HL-60 (cell line): ENCODE measurements around the gene ACACA.

ENCODE experiments used
- DNase-seq, 2 experiments: peaks; one replicate each; pipeline ENCODE4 v3.0.0-alpha.2; 2010 to 2020; ENCODE audit warnings: low read depth in 1 of 2, low spot score in 1 of 2
- H3K27ac ChIP-seq: fragments of 250-450 bp; sonication (Bioruptor Pico); replicated peaks from 2 replicates; pipeline ENCODE4 v1.5.1; 2020; ENCODE audit warnings: mild to moderate bottlenecking, moderate library complexity
- H3K27me3 ChIP-seq: fragments of 250-450 bp; sonication (Bioruptor Pico); 2 replicates; pipeline ENCODE4 v1.5.1; 2021; ENCODE audit warnings: mild to moderate bottlenecking, moderate library complexity; ENCODE audit not compliant: insufficient read depth, poor library complexity, severe bottlenecking
- H3K4me3 ChIP-seq: replicated peaks from 2 replicates; pipeline ENCODE4 v1.5.1; 2011; ENCODE audit warnings: mild to moderate bottlenecking, control low read depth, low read length; ENCODE audit not compliant: insufficient read depth
- GABPA ChIP-seq: IDR thresholded peaks from 2 replicates; pipeline ENCODE4 v1.6.1; 2012; ENCODE audit warnings: low read depth
- POLR2AphosphoS5 ChIP-seq: IDR thresholded peaks from 2 replicates; pipeline ENCODE4 v1.6.1; 2012; ENCODE audit warnings: low read depth
- SPI1 ChIP-seq: IDR thresholded peaks from 2 replicates; pipeline ENCODE4 v1.6.1; 2012; ENCODE audit warnings: low read depth, mild to moderate bottlenecking, borderline replicate concordance
- TF ChIP-seq, protein P1 (sequence below): IDR thresholded peaks from one replicate; pipeline ENCODE4 v1.5.1; 2011; ENCODE audit warnings: low read length, control low read depth, inconsistent platforms; ENCODE audit not compliant: insufficient read depth
- TF ChIP-seq, protein P2 (sequence below): IDR thresholded peaks from 2 replicates; pipeline ENCODE4 v1.6.1; 2012; ENCODE audit warnings: low read depth; ENCODE audit not compliant: insufficient replicate concordance

The ACACA gene

DNA sequence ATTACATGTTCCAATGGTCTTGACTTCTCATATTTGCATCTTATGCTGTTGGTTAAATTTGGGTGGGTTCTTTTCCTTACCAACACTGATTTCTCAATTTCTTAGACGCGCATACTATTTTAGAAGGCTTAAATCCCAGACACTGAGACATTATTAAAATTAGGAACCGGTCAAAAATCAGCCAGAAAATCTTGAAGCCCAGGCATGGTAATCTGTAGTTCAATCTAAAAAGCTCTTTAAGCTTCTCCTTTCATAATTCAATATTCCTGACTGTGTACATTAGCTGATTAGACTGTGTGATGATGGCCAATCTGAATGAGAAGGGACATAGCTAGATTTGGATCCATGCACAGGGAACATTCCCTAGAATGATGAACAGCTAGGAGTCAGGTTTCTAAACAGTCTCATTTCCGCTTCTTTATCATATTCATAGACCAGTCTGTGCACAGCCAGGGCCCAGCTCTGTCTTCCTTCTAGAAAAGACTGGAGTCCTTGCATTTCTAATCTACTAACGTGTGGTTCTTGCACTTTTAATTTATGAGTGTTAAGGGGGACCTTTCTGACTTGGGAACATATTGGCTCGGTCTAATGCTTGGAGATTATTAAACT, 268.6 kb downstream of the ACACA start:
- TF ChIP-seq GABPA (no peak), POLR2AphosphoS5 (no peak), SPI1 (no peak)
- TF ChIP-seq, protein P1, sequence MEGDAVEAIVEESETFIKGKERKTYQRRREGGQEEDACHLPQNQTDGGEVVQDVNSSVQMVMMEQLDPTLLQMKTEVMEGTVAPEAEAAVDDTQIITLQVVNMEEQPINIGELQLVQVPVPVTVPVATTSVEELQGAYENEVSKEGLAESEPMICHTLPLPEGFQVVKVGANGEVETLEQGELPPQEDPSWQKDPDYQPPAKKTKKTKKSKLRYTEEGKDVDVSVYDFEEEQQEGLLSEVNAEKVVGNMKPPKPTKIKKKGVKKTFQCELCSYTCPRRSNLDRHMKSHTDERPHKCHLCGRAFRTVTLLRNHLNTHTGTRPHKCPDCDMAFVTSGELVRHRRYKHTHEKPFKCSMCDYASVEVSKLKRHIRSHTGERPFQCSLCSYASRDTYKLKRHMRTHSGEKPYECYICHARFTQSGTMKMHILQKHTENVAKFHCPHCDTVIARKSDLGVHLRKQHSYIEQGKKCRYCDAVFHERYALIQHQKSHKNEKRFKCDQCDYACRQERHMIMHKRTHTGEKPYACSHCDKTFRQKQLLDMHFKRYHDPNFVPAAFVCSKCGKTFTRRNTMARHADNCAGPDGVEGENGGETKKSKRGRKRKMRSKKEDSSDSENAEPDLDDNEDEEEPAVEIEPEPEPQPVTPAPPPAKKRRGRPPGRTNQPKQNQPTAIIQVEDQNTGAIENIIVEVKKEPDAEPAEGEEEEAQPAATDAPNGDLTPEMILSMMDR: no peak
- TF ChIP-seq, protein P2, sequence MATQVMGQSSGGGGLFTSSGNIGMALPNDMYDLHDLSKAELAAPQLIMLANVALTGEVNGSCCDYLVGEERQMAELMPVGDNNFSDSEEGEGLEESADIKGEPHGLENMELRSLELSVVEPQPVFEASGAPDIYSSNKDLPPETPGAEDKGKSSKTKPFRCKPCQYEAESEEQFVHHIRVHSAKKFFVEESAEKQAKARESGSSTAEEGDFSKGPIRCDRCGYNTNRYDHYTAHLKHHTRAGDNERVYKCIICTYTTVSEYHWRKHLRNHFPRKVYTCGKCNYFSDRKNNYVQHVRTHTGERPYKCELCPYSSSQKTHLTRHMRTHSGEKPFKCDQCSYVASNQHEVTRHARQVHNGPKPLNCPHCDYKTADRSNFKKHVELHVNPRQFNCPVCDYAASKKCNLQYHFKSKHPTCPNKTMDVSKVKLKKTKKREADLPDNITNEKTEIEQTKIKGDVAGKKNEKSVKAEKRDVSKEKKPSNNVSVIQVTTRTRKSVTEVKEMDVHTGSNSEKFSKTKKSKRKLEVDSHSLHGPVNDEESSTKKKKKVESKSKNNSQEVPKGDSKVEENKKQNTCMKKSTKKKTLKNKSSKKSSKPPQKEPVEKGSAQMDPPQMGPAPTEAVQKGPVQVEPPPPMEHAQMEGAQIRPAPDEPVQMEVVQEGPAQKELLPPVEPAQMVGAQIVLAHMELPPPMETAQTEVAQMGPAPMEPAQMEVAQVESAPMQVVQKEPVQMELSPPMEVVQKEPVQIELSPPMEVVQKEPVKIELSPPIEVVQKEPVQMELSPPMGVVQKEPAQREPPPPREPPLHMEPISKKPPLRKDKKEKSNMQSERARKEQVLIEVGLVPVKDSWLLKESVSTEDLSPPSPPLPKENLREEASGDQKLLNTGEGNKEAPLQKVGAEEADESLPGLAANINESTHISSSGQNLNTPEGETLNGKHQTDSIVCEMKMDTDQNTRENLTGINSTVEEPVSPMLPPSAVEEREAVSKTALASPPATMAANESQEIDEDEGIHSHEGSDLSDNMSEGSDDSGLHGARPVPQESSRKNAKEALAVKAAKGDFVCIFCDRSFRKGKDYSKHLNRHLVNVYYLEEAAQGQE: no peak
- no peak for DNase-seq
- no peak overlapping the region for H3K4me3 ChIP-seq
- no peak overlapping the region for H3K27ac ChIP-seq
- no peaks in the 10 kb centered on the region for H3K27me3 ChIP-seq

DNA sequence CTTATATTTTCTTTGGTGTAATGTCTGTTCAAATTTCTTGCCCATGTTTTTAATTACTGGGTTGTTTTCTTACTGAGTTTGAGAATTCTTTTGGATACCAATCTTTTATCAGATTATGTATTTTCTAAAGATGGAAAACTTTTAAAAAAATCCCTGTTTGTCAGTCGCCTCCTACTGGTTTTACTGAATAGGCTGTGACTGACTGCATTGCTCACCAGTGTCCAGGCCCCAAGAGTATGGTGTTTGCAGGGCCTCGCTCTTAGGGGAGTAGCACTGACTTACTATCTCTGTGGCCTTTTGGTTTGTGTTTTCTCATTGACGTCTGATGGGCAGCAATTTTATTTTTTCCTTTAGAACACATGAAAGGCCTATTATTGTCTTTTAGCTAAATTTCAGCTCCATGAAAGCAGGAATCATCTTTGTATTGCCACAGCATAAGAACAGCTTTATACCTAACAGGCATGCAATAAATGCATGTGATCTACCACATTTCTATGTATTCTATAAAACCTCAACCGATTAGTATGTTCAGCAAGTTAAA, 269.5 kb downstream of the ACACA start:
- H3K27me3 ChIP-seq: no peaks in the 10 kb centered on the region
- DNase-seq: no peak
- TF ChIP-seq, protein P2: no peak
- no peak for TF ChIP-seq SPI1
- TF ChIP-seq POLR2AphosphoS5: no peak
- TF ChIP-seq GABPA: no peak
- TF ChIP-seq, protein P1: no peak
- no peak overlapping the region for H3K27ac ChIP-seq
- no peak overlapping the region for H3K4me3 ChIP-seq

DNA sequence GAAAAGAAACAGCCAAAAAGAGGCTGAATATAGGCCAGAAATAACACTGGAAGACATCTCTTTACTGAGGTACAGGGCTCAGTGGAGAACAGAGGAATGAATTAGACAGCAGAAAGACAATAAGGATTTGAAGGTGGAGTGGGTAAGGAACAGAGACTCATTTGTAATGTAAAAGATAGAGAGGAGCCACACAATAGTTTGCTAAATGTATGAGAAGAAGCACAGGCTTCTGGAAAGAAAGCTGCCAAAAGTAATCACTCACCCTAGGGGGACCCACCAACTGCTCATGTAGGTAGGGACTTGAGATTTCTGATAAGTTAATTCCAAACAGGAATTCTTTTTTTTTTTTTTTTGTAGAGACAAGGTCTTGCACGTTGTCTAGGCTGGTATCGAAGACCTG, 271.1 kb downstream of the ACACA start:
- no peak for DNase-seq
- TF ChIP-seq POLR2AphosphoS5 (no peak), SPI1 (no peak), GABPA (no peak)
- TF ChIP-seq, protein P2: no peak
- TF ChIP-seq, protein P1: no peak
- H3K27me3 ChIP-seq: no peaks in the 10 kb centered on the region
- H3K27ac ChIP-seq: no peak overlapping the region
- no peak overlapping the region for H3K4me3 ChIP-seq
